GM12801 (cell line): ENCODE results near the gene MAGI2.

Source experiments
- CTCF ChIP-seq: IDR thresholded peaks from one replicate; pipeline ENCODE4 v1.5.1; 2011; ENCODE audit warnings: control low read depth; ENCODE audit not compliant: insufficient read length; ENCODE audit errors: extremely low read depth

The MAGI2 gene

DNA sequence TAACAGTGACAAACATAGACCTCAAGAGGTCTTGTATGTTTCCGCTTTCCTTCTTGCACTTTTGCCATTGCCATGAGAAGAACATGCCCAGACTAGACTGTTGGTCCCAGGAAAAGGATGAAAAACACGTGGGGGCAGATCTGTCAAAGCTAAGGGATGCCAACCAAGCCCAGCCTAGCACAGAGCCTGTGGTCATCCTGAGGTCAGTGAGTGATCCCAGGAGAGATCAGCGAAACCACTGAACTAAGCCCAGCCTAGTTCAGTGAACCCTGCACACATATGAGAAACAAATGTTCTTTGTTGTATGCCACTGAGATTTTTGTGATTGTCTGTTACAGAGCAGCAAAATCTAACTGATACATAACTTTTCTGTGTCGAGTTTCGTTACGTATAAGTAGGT, 718.8 kb downstream of the MAGI2 start:
- TF ChIP-seq CTCF, result no peak

- no peak for TF ChIP-seq CTCF
Measured at GRCh38 chr7:78720066-78720465, 733.4 kb downstream of the MAGI2 start.

GRCh38 chr7:78718212-78718611, 735.3 kb downstream of the MAGI2 start:
- no peak for TF ChIP-seq CTCF

GRCh38 chr7:78716876-78717275, 736.6 kb downstream of the MAGI2 start:
- no peak for TF ChIP-seq CTCF

- no peak for TF ChIP-seq CTCF
Measured at GRCh38 chr7:78714356-78714755, 739.1 kb downstream of the MAGI2 start.

DNA sequence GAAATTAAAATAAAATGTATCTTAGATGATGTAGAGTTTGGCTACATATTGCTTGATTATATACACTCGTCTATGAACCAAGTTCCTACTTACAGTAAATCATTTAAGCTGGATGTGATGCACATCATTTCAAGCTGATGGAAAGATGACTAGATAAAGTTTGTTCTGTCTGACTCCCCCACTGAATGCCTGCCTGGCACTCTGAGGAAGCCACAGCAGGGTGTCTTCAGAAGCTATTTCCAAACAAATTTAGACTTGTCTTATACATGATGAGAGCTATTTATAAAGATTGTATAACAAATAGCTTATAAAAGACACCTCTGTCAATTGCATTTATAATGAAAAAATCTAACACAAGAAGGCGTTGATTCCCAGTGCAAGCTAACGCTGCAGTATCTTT, 741.4 kb downstream of the MAGI2 start:
- TF ChIP-seq CTCF, result no peak

DNA sequence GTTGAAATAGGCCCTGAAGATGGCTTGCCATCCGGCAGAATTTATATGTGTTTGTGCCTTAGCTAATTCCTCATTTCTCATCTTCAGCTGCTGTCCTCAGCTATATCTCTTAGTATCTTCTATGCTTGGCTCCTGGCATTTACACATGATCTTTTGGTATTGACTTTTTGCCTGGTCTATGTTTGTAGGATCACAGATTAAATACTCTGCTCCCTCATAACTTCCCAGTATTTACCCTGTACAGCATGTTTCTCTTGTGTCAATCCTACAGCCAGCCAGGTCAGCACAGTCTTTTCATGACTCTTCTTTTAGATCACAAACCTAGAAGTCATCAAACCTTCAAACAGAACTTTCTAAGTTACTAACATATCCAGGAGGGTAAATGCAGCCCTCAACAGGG, 743.8 kb downstream of the MAGI2 start:
- TF ChIP-seq CTCF, result no peak

- no peak for TF ChIP-seq CTCF
Measured at GRCh38 chr7:78704504-78704903, 749.0 kb downstream of the MAGI2 start.
